Middle frontal gyrus (tissue), 1 donor: Measurements from ENCODE around the gene PUSL1.

Source experiments
- DNase-seq: peaks from one replicate; pipeline ENCODE4 v3.0.0-alpha.2; 2015; ENCODE audit warnings: low spot score; ENCODE audit errors: extremely low spot score

Gene PUSL1

GRCh38 chr1:1279028-1279427 lies 29.4 kb upstream of the PUSL1 start:
- no peak for DNase-seq

- no peak for DNase-seq
These were observed 27.5 kb upstream of the PUSL1 start for GRCh38 chr1:1280782-1281481.

- no peak for DNase-seq
These were observed 26.7 kb upstream of the PUSL1 start for GRCh38 chr1:1281533-1282321.

- DNase-seq = no peak
These were observed 25.4 kb upstream of the PUSL1 start for GRCh38 chr1:1282998-1283397.

GRCh38 chr1:1283821-1284220 lies 24.6 kb upstream of the PUSL1 start:
- no peak for DNase-seq

GRCh38 chr1:1284221-1285101 lies 23.9 kb upstream of the PUSL1 start:
- DNase-seq = no peak

- no peak for DNase-seq
These were observed 23.3 kb upstream of the PUSL1 start for GRCh38 chr1:1285102-1285571.

GRCh38 chr1:1285611-1286311 lies 22.6 kb upstream of the PUSL1 start:
- DNase-seq = no peak

GRCh38 chr1:1286313-1287261 lies 21.8 kb upstream of the PUSL1 start:
- DNase-seq = no peak

GRCh38 chr1:1287288-1288110 lies 20.9 kb upstream of the PUSL1 start:
- no peak for DNase-seq

- DNase-seq = no peak
These were observed 18.1 kb upstream of the PUSL1 start for GRCh38 chr1:1290238-1290731.

- no peak for DNase-seq
These were observed 17.3 kb upstream of the PUSL1 start for GRCh38 chr1:1291023-1291528.

GRCh38 chr1:1291548-1292441 lies 16.6 kb upstream of the PUSL1 start:
- DNase-seq = no peak

- DNase-seq = no peak
These were observed 16.0 kb upstream of the PUSL1 start for GRCh38 chr1:1292442-1292779.

GRCh38 chr1:1292851-1293250 lies 15.5 kb upstream of the PUSL1 start:
- no peak for DNase-seq

GRCh38 chr1:1293263-1294249 lies 14.8 kb upstream of the PUSL1 start:
- no peak for DNase-seq
